Astrocyte of the hippocampus (primary cell): ENCODE data around the gene SOX30.
A peak's percentile ranks its signal among the peaks of the same experiment; 100 is the strongest.
"Not testable (repeated sequence)": the region's sequence is repeated elsewhere in the genome, so short reads cannot be mapped to it uniquely, and the experiment has no call there.

Experiments
- DNase-seq: peaks from one replicate; pipeline ENCODE4 v3.0.0; 2011; ENCODE audit warnings: low read depth, low spot score

SOX30 gene

DNA sequence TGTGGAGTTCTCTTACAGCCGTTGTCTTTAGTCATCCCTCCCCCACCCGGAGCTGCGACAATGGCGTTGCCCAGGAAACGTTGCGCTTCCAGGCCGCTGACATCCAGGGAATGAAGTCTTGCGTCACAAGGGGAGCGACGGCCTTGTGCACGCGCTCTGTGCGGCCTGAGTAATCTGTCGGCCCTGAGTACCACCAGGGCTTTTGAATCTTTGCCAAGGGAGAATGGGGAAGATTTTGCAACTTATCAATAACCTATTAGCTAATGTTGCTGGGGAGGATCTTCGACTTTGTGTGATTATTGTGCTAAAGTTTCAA is at the start of gene SOX30:
Gene SOX30 (minus strand): TSS at position 62 of the 316 bp plus-strand sequence. CDS start 360 bp downstream, outside the sequence.
- DNase-seq: no peak

DNA sequence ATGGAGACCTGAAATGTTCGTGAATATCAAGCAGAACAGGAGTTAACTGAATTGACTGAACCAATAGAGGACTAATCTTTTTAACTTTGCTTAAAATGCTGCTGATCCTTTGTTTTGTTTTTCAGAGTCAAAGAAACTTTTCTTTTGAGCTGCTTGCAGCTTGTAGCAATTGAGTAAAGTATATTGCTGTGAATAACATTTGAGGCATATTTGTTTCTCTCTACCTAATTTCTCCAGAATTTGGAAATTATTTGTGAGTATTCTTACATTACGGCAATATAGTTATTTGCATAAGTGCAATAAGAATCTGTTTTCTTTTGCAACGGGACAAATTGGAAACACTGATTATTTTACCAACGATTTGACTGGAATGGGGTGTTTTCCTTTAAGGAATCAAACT is 46.4 kb upstream of the SOX30 start:
- DNase-seq: not testable (repeated sequence)

DNA sequence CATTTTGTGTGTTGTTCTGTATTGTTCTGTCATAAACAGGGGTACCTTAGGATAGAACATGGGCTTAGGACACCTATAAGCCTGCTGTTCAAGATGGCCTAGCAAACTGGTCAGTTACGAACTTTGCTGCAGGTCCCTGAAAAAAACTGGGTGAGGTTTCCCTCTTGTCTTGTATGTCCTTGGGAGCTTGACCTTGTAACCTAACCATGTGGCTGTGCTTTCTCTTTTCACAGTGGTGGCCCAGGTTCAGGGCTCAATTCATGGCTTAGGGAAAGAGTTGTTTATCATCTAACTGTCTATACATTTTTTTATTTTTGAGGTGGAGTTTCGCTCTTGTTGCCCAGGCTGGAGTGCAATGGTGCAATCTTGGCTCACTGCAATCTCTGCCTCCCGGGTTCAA is 43.9 kb upstream of the SOX30 start:
- DNase-seq: not testable (repeated sequence)

DNA sequence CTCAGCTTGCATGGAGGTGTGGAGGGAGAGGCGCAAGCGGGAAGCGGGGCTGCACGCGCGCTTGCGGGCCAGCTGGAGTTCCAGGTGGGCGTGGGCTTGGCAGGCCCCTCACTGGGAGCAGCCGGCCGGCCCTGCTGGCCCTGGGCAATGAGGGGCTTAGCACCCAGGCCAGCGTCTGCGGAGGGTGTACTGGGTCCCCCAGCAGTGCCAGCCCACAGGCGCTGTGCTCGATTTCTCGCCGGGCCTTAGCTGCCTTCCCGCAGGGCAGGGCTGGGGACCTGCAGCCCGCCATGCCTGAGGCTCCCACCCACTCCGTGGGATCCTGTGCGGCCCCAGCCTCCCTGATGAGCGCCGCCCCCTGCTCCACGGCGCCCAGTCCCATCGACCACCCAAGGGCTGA is 41.6 kb upstream of the SOX30 start:
- not testable (repeated sequence) for DNase-seq

DNA sequence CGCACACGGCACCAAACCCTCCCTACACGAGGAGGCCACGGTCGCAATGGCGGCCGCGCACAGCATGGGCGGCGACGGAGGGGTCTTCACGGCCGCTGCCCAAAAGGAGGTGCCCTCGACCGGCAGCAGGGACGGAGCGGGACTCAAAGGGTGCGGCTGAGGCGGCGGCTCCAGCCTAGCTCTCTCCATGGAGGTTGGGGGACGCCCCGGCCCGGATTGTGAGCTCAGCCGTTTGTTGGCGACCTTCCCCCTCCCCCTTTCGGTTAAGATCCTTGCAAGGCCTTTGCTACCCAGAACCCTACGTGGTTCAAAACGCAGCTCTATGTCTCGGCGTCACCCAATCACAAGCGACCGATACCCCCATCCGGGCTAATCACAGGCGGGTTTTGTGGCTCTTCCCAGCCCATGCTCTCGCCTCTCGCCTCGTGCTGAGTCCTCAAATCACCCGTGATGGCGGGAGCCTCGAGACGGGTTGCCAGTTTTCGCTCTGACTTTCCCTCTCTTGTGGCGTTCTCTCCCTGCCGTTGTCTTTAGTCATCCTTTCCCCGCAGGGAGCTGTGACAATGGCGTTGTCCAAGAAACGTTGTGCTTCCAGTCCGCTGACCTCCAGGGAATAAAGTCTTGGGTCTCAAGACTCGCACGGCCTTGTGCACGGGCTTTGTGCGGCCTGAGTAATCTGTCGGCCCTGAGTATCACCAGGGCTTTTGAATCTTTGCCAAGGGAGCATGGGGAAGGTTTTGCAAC is 38.6 kb upstream of the SOX30 start:
- no peak for DNase-seq

DNA sequence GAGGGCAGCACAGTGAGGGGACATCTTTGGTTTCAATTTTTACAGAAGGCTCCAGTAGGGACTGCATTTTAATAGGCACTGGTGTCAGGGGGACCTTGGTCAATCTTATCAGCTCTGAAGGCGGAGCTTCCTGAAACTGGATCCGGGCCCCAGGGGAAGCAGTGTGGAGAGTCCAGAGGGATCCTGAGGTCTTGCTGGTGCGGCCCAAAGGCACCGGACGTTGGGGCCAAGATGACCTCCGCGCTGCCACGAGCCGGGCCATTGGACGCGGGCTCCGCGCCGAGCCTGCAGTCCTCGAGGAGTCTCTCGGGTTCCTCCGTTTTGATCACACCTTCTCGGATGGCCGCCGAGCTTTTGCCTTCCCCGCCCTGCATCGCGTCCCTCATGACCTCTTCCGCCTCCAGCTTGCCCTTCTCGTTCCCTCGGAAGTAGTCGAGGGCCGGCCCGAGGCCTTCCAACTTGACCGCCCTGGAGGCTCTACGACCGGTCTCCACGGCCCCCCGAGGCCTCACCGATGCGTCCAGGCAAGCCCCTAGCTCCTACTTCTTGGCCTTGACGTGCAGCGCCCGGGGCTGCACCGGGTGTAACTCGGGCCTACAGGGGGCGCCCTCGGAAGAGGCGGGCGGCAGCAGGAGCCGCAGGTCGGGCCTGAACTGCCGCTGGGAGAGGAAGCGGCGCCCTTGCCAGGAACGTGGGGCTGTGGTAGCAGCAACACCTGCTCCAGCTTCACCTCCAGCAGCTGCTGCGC is 37.9 kb upstream of the SOX30 start:
- DNase-seq: no peak

DNA sequence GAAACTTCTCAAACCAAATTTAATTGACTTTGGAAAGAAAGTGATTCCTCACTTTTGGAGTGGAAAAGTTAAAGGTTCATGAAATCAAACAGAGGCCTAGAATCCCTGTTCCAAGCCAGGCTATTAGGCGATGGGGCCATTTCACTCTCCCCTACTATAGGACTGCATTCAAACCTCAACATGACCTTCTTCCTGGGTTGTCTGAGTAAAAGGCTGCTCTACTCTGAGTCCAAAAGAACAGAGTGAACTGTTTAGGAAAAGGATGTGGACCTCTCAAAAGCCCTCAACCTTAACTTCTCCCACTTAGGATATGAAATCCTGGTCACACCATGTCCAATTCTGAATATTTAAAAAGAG is 34.9 kb upstream of the SOX30 start:
- no peak for DNase-seq

DNA sequence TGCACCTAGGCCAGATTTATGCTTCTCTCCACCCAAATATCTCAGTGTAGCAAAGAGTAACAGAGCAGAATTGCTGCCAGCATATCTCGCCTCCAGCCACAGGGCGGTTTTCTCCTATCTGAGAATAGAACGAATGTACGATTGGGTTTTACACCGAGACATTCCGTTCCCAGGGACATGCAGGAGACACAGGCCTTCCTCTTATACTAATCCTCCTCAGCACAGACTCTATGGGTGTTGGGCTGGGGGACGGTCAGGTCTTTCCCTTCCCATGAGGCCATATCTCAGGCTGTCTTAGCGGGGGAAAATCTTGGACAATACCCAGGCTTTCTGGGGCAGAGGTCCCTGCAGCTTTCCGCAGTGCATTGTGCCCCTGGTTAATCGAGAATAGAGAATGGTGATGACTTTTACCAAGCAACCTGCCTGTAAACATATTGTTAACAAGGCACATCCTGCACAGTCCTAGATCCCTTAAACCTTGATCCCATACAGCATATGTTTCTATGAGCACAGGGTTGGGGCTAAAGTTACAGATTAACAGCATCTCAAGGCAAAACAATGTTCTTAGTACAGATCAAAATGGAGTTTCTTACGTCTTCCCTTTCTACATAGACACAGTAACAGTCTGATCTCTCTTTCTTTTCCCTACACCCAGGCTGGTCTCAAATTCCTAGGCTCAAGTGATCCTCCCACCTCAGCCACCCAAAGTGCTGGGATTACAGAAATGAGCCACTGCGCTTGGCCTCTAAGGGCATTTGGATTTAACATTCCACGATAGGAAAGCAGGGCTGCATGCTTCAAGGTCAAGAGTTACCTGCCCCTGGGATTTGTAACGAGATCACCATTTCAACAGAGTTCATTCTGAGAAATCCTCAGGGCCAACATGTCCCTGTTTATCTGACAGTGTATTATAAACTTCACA is 34.3 kb upstream of the SOX30 start:
- not testable (repeated sequence) for DNase-seq

DNA sequence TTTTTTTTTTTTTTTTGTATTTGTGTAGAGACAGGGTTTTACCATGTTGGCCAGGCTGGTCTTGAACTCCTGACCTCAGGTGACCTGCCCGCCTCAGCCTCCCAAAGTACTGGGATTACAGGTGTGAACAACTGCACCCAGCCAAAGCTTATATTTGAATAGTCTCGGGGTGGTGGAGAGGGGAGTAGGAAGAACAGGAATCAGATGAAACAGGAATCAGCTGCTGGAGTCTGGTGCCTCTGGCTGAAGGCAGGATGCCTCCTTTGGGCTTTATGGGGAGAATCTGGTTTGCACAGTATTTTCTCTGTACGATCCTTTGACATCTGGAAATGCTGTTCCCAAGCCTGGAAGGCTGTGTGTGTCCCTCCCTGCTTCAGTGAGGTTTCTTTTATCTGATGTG is 30.0 kb upstream of the SOX30 start:
- no peak for DNase-seq

DNA sequence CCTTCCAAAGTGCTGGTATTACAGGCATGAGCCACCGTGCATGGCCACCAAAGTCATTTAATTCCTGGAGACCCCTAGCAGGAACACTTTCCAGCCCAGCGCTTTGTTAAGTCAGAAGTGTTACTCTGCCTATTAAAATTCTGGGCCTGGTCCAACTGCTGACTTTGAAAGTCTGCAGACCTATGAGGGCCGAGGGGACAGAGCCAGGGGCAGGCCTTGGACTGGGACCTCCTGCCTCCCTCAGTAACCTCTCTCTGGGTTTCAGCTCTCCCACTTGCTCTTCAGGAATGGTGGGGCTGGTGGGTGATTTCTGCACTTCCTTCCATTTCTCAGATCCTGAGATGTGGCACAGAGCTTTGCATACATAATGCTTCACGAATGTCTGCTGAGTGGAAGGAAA is 28.8 kb upstream of the SOX30 start:
- no peak for DNase-seq

DNA sequence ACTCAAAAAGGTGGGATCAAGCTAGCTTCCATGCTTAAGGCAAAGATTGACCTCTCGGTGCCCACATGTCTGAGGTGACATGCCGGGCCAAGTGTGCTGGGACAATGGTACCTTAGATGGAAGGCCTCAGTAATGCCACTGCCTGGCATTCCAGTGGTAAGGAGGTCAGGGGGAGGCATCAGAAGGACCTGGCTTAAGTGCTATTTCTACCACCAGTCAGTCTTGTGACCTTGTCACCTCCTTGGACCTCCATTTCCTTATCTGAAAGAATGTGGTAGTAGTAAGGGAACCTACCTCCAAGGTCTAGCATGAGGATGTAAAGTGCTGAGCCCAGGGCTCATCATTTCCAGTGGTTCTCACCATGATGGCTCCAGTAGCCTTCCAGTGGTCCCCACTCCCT is 28.0 kb upstream of the SOX30 start:
- DNase-seq: no peak

DNA sequence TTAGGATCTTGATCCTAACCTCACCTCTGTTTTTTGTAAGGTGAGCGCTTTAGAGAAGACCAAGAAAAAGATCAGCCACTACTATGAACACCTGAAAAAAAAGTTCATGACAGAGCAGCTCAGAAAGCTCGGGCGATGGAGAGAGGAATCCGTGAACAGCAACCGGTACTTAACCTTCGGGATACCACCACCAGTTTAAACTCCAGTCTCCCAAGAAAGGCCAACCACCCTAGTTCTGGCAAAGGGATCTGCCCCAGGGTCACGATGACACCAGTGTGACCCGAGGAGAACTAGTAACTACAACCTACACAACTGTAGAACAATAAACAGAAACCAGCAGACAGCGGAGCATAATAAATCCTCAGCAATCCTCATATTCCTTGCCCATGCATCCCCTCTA is 27.6 kb upstream of the SOX30 start:
- no peak for DNase-seq

DNA sequence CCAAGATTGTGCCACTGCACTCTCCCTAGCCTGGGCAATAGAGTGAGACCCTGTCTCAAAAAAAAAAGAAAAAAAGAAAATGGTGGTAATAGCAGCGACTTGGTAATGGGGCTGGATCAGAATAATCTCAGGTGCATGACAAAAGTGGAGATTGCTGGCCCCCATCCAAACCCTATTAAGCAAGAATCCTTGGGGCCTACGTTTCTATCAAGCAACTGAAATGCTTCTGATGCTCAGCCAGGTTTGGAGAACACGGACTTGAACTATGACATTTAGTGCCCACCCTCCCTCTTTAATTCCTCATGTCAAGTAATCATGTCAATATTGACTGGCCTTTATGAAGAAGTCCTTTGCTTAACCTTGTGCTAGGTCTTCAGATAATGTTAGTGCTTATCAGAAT is 25.7 kb upstream of the SOX30 start:
- DNase-seq: no peak

DNA sequence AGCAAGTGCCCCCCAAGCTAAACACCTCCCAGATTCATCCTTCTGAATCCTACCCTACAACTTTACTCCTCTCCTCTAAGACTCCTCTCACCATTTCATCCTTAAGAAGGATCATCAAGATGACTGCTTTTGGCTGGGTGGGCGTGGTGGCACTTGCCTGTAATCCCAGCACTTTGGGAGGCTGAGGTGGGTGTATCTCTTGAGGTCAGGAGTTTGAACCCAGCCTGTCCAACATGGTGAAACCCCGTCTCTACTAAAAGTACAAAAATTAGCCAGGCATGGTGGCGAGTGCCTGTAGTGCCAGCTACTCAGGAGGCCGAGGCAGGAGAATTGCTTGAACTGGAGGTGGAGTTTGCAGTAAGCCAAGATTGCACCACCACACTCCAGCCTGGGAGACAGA is 22.1 kb upstream of the SOX30 start:
- DNase-seq: not testable (repeated sequence)

DNA sequence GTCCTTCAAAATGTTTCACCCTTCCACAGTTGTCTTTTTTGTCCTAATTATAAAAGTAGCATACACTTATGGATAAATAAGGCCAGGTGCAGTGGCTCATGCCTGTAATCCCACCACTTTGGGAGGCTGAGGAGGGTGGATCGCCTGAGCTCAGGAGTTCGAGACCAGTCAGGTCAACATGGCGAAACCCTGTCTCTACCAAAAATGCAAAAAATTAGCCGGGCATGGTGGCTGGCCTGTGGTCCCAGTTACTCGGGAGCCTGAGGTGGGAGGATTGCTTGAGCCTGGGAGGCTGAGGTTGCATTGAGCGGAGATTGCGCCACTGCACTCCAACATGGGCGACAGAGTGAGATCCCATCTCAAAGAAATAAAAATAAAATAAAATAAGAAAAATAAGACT is 20.7 kb upstream of the SOX30 start:
- no peak for DNase-seq

DNA sequence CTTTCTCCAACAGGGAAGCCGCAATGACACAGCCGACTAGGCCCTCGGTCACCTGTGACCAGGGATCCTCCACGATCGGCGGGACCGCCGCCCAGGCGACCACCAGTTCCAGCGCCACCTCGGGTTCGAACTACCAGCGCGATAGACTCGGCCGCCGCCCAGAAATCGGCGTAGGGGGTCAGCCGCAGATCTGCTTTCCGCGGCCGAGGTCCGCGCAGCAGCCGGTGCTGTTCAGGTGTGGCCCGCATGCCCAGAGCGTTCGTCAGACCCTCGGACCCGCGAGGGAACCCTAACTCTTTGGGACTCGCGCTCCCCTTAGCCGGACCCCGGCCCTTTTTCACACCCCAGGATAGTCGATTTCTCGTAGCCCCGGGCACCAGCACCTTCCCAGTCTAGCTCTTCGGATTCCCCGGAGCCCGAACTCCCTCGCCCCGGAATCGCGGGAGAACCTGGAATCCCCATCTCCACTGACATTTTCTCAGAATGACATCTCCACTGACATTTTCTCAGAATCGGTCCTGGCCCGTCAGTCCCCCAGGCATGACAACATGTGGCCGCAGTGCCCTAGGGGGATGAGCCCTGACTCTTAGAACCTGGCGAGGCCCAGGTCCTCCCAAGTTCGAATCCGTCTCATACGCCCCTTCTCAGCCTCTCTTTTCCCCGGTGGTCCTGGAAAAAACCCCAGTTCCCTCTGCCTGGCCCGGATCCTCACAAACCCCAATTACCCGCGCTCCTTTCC is 19.5 kb upstream of the SOX30 start:
- no peak for DNase-seq

DNA sequence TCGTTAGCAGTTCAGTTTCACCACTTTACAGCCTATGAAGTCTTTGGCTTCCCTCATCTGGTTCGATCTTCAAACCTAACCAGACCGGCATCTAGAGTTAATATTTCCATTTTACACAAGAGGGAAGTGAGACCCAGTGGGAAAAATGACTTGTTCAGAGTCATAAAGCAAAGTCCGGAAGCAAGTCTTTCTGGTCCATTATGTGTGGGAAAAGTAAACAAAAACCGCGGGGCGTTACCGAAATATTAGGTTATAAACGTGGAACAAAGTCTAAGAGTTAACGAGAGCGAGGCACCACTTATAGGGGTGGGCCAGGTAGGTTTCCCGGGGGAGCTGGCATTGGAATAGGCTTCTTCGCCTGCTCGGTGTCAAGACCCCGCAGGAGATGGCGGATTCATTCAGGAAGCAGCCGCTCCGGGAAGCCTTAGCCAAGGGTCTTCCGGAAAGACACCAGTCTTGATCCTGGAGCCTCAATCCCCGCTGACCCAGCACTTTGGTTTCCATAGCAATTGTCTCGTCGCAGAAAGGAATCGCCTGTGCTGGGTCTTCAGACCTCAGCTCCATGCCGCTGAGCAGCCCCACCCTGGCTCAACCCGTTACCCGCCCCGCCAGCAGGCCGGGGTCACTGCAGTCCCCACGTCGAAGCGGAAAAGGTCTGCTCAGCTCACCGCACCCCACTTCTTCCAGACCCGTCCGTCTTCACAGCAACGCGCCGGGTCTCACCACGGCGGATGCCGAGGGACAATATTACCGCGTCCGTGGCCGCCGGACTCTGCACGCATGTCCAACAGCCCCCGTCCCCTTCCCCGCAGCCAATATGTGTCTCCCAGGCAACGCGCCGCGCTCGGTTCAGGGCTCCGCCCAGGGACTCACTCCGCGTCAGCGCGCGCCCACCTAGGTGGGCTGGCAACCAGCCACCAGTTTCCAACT is 18.7 kb upstream of the SOX30 start, which contains the start of gene C5orf52:
Gene C5orf52 (plus strand): TSS at position 872 of the 930 bp plus-strand sequence. CDS start 82 bp downstream, outside the sequence.
- peak; percentile 71 for DNase-seq

DNA sequence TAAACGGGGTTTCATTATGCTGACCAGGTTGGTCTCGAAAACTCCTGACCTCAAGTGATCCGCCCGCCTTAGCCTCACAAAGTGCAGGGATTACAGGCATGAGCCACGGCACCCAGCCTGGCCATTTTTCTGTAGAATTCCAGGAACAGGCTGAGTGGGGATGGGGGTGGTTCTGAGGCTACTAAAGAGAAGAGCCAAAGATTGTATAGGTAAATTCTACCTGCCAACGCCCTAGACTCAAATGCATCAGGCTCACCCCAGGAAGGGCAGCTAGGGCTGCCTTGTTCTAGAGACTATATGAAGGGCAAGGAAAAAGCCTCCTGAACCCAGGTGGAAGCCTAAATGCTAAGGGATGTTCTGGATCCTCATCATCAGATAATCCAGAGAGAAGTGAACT is 17.5 kb upstream of the SOX30 start:
- no peak for DNase-seq

DNA sequence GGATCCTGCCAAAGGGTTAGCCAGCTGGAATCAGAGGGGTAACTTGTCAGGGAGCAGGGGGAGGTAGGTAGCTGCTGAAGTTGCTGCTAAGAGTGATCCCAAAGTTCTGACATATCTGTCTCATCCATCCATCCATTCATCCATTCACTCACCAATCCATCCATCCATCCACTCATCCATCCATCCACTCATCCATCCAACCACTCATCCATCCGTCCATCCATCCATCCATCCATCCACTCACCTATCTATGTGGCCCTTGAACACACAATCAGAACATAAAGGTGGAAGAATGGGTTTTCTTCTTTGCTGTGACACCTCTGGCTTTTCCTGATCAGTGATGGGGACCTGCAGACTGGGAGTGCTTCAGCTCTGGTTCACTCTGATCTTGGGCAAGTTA is 16.1 kb upstream of the SOX30 start:
- no peak for DNase-seq

DNA sequence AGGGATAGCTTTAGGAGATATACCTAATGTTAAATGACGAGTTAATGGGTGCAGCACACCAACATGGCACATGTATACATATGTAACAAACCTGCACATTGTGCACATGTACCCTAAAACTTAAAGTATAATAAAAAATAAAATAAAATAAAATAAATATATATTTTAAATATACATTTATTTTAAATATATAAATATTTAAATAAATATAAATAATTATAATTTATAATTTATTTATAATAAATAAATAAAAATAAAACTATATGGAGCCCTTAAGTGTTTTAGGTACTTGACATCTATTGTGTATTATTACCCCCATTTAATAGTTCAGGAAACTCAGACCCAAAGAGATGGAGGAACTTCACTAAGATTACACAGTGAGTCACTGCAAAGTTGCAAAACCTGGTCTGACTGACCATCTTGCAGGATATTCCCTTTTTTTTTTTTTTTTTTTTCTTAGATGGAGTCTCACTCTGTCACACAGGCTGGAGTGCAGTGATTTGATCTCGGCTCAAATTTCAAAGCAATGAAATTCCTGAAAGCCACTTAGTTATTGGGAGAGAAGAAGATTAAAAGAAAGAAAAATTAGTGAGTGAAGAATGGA is 13.3 kb upstream of the SOX30 start:
- DNase-seq: peak; percentile 45
